Cortex of kidney (tissue), 1 donor: Measurements from ENCODE around the gene PIGH.
"Not testable (repeated sequence)": the region's sequence is repeated elsewhere in the genome, so short reads cannot be mapped to it uniquely, and the experiment has no call there.

ENCODE experiments used
- DNase-seq: peaks from one replicate; lab custom pipeline; 2025; lab: John Stamatoyannopoulos, UW

PIGH gene

GRCh38 chr14:67599698-67600561 is at the start of gene PIGH:
TSS of gene PIGH (minus strand) at chr14:67600268. CDS start at chr14:67600203, 65 bp downstream.
- peak; percentile 71 for DNase-seq

GRCh38 chr14:67646131-67646530 is 46.1 kb upstream of the PIGH start:
- DNase-seq, result no peak

- no peak for DNase-seq
Observed at GRCh38 chr14:67645414-67645813, 45.3 kb upstream of the PIGH start.

GRCh38 chr14:67644428-67644827 is 44.4 kb upstream of the PIGH start:
- no peak for DNase-seq

GRCh38 chr14:67643713-67644112 is 43.6 kb upstream of the PIGH start:
- DNase-seq, result no peak

- no peak for DNase-seq
Observed at GRCh38 chr14:67641902-67642749, 42.1 kb upstream of the PIGH start.

GRCh38 chr14:67641480-67641879 is 41.4 kb upstream of the PIGH start:
- DNase-seq, result no peak

- DNase-seq, result no peak
Observed at GRCh38 chr14:67638642-67639041, 38.6 kb upstream of the PIGH start.

GRCh38 chr14:67636361-67636919 is 36.4 kb upstream of the PIGH start:
- DNase-seq, result no peak

GRCh38 chr14:67633451-67634147 is 33.5 kb upstream of the PIGH start:
- no peak for DNase-seq

- DNase-seq, result no peak
Observed at GRCh38 chr14:67630938-67631337, 30.9 kb upstream of the PIGH start.

- DNase-seq, result no peak
Observed at GRCh38 chr14:67630186-67630585, 30.1 kb upstream of the PIGH start.

- DNase-seq, result no peak
Observed at GRCh38 chr14:67627519-67627918, 27.5 kb upstream of the PIGH start.

GRCh38 chr14:67626131-67626530 is 26.1 kb upstream of the PIGH start:
- not testable (repeated sequence) for DNase-seq

- no peak for DNase-seq
Observed at GRCh38 chr14:67623114-67623513, 23.0 kb upstream of the PIGH start.

GRCh38 chr14:67622675-67623074 is 22.6 kb upstream of the PIGH start:
- no peak for DNase-seq

GRCh38 chr14:67620217-67620785 is 20.2 kb upstream of the PIGH start:
- no peak for DNase-seq

- peak; percentile 31 for DNase-seq
Observed at GRCh38 chr14:67619446-67620216, 19.6 kb upstream of the PIGH start, which contains the start of gene ARG2. TSS of gene ARG2 (plus strand) at chr14:67619920. CDS start at chr14:67619978, 58 bp downstream.

- DNase-seq, result no peak
Observed at GRCh38 chr14:67618617-67619063, 18.6 kb upstream of the PIGH start.

- no peak for DNase-seq
Observed at GRCh38 chr14:67610491-67610890, 10.4 kb upstream of the PIGH start.
